CD4-positive, alpha-beta memory T cell (primary cell): ENCODE data around the gene RASSF3. TPM values are rescaled to one million over a fixed set of nuclear protein-coding genes. Genes with fewer than 3 reads are reported as not detected.
A peak's percentile ranks its signal among the peaks of the same experiment; 100 is the strongest.
"Not testable (repeated sequence)": the region's sequence is repeated elsewhere in the genome, so short reads cannot be mapped to it uniquely, and the experiment has no call there.

ENCODE experiments used
- CTCF ChIA-PET: fragments of 350-600 bp; sonication (Branson Sonifier 250); formaldehyde crosslinking; loops from one replicate; lab custom pipeline; 2021; ENCODE audit warnings: inconsistent platforms; ENCODE audit not compliant: partially characterized antibody; lab: Charles Lee
- POLR2A ChIA-PET: fragments of 350-600 bp; sonication (Branson Sonifier 250); formaldehyde crosslinking; loops from one replicate; lab custom pipeline; 2021; ENCODE audit not compliant: partially characterized antibody; lab: Charles Lee
- DNase-seq, 5 donors: peaks; one replicate each; pipeline versions ENCODE4 v3.0.0 to v3.0.0-alpha.2; 2020 to 2022; ENCODE audit warnings: mixed read lengths in 1 of 5
- H3K27ac ChIP-seq: one replicate; pipeline ENCODE4 v1.7.0; 2013; ENCODE audit warnings: low read depth, low read length
- H3K27me3 ChIP-seq: 2 replicates; pipeline ENCODE4 v1.7.0; 2013; ENCODE audit warnings: mild to moderate bottlenecking, low read length, moderate library complexity; ENCODE audit not compliant: insufficient read depth
- H3K36me3 ChIP-seq: 2 replicates; pipeline ENCODE4 v1.7.0; 2013; ENCODE audit warnings: mild to moderate bottlenecking, low read length, moderate library complexity; ENCODE audit not compliant: insufficient read depth
- H3K4me1 ChIP-seq: 2 replicates; pipeline ENCODE4 v1.7.0; 2013; ENCODE audit warnings: mild to moderate bottlenecking, low read length, moderate library complexity; ENCODE audit not compliant: insufficient read depth
- H3K4me3 ChIP-seq, 2 donors: one replicate each; pipeline ENCODE4 v1.7.0; 2013; ENCODE audit warnings: low read length in 2 of 2, mild to moderate bottlenecking in 1 of 2
- H3K9me3 ChIP-seq, 2 donors: one replicate each; pipeline ENCODE4 v1.7.0; 2013; ENCODE audit warnings: low read length in 2 of 2, control low read depth in 1 of 2; ENCODE audit not compliant: control insufficient read depth in 1 of 2
- H3K27ac Mint-ChIP-seq, 7 donors: one replicate each; pipeline ENCODE4 v1.8.0; 2020 to 2021; ENCODE audit warnings: mixed read lengths in 7 of 7, mild to moderate bottlenecking in 6 of 7, inconsistent platforms in 3 of 7, moderate library complexity in 3 of 7
- H3K27me3 Mint-ChIP-seq, 2 donors: one replicate each; pipeline ENCODE4 v1.8.0; 2020 to 2021; ENCODE audit warnings: mixed read lengths in 2 of 2
- H3K36me3 Mint-ChIP-seq, 2 donors: one replicate each; pipeline ENCODE4 v1.8.0; 2020 to 2021; ENCODE audit warnings: mixed read lengths in 2 of 2, inconsistent platforms in 1 of 2, mild to moderate bottlenecking in 1 of 2
- H3K4me1 Mint-ChIP-seq, 4 donors: one replicate each; pipeline ENCODE4 v1.8.0; 2020 to 2021; ENCODE audit warnings: mixed read lengths in 4 of 4, mild to moderate bottlenecking in 1 of 4
- H3K4me3 Mint-ChIP-seq, 8 donors: one replicate each; pipeline ENCODE4 v1.8.0; 2020 to 2021; ENCODE audit warnings: mixed read lengths in 8 of 8, mild to moderate bottlenecking in 7 of 8, moderate library complexity in 6 of 8, inconsistent platforms in 3 of 8
- H3K9me3 Mint-ChIP-seq, 8 donors: one replicate each; pipeline ENCODE4 v1.8.0; 2020 to 2021; ENCODE audit warnings: mixed read lengths in 8 of 8, mild to moderate bottlenecking in 5 of 8, inconsistent platforms in 3 of 8, moderate library complexity in 1 of 8
- intact Hi-C: fragments of 100-400 bp; cut with micrococcal nuclease; formaldehyde crosslinking; loops from one replicate; pipeline ENCODE4 v1.15.1; 2023
- polyA plus RNA-seq, 2 donors: library from polyadenylated mRNA; unstranded; fragments of 300-500 nt; fragmentation: Illumina TruSeq; gene quantifications; one replicate each; pipeline ENCODE4 v1.2.3, GENCODE V29; 2021
- total RNA-seq, 2 experiments: library from RNA; stranded (reverse); gene quantifications; one replicate each; pipeline ENCODE4 v1.2.3, GENCODE V29; 2021

Gene RASSF3
- total and polyA plus RNA-seq, 4 experiments from 2014 or later = 5.2 to 159 (median 85.7) TPM

- H3K4me3 ChIP-seq = no peak overlapping the region
- POLR2A ChIA-PET = interaction anchor here (0.8 to 12.2 kb wide), 6 partner anchors 9 to 77 kb away, joined by 3 to 334 read pairs (median 97); no protein-coding TSS in a partner anchor
- CTCF ChIA-PET = interaction anchor here (1.0 to 2.0 kb wide), 6 partner anchors 27 to 81 kb away, joined by 3 to 10 read pairs (median 4); no protein-coding TSS in a partner anchor
- Mint-ChIP-seq H3K27ac (peak overlapping the region; percentile 54 to 88 (median 75)), H3K27me3 (no peaks in the 10 kb centered on the region), H3K4me1 (peaks cover 46 to 91% (median 61%) of the 10 kb centered on the region in 4 donors), H3K36me3 (peaks cover 33 to 73% of the 10 kb centered on the region in 2 donors), H3K4me3 (peak overlapping the region in 7 of 8 donors; percentile 21 to 89 (median 59)), H3K9me3 (no peaks in the 10 kb centered on the region)
- DNase-seq = no peak
- peaks cover 21% of the 10 kb centered on the region for H3K36me3 ChIP-seq
- H3K4me1 ChIP-seq = peaks cover 84% of the 10 kb centered on the region
- no peaks in the 10 kb centered on the region for H3K27me3 ChIP-seq
- H3K27ac ChIP-seq = peak overlapping the region; percentile 28
- H3K9me3 ChIP-seq = no peaks in the 10 kb centered on the region
- intact Hi-C loops = no loop called here
These were observed 5.9 kb downstream of the RASSF3 start for GRCh38 chr12:64616201-64616600.

DNA sequence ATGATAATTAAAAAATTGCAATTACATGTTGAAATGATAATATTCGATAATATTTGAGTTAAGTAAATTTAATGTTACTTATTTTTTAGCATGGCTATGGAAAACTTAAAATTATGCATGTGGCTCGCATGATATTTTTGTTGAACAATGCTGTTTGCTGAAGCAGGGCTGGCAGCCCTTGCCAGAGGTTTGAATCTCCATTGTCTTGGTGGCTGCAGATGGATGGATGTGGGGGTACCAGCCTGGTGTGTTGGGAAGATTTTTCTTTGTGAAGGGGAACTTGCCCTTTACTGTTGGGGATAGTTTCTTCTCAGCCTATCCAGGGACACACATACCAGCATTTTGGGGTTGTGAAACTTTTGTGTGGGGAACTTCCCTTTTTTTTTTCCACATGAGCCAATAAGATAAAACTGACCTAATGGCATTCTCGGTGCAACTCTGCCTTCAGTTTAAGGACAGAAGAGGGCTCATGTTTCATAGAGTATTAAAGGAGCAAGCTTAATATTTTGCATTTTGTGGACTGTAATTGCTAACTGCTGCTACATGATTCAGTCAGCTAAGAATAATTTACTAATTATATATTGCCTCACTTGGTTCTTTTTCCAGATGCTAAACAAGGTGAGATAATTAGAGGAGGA, 8.8 kb downstream of the RASSF3 start:
- no peak overlapping the region for H3K27ac ChIP-seq
- Mint-ChIP-seq H3K4me3 (peak overlapping the region; percentile 31 to 75 (median 62)), H3K27ac (peak overlapping the region; percentile 58 to 88 (median 73)), H3K27me3 (no peaks in the 10 kb centered on the region), H3K9me3 (no peaks in the 10 kb centered on the region), H3K36me3 (peaks cover 28 to 55% of the 10 kb centered on the region in 2 donors), H3K4me1 (peaks cover 49 to 89% (median 66%) of the 10 kb centered on the region in 4 donors)
- DNase-seq = no peak
- H3K4me1 ChIP-seq = peaks cover 96% of the 10 kb centered on the region
- H3K27me3 ChIP-seq = no peaks in the 10 kb centered on the region
- H3K36me3 ChIP-seq = peaks cover 21% of the 10 kb centered on the region
- CTCF ChIA-PET = interaction anchor here (1.0 to 1.5 kb wide), 2 partner anchors 62 to 70 kb away, joined by 3 to 4 read pairs; no protein-coding TSS in a partner anchor
- intact Hi-C loops = loop anchor here (2.0 kb wide), 1 partner anchor 16 kb away; no protein-coding TSS in a partner anchor
- H3K4me3 ChIP-seq = no peak overlapping the region
- POLR2A ChIA-PET = interaction anchor here (1.3 to 3.9 kb wide), 2 partner anchors 9 to 51 kb away, joined by 3 to 26 read pairs; partner anchors contain the start of gene RASSF3
- H3K9me3 ChIP-seq = no peaks in the 10 kb centered on the region

- Histone ChIP-seq H3K36me3 (peaks cover 8% of the 10 kb centered on the region), H3K4me1 (peaks cover 96% of the 10 kb centered on the region), H3K4me3 (no peak overlapping the region), H3K27me3 (no peaks in the 10 kb centered on the region), H3K27ac (no peak overlapping the region), H3K9me3 (no peaks in the 10 kb centered on the region)
- H3K27me3 Mint-ChIP-seq = no peaks in the 10 kb centered on the region
- peak overlapping the region in 2 of 7 donors; percentile 20 to 55 for H3K27ac Mint-ChIP-seq
- ChIA-PET POLR2A (interaction anchor here (3.9 kb wide), 1 partner anchor 12 kb away, joined by 26 read pairs; the partner anchor contains the start of gene RASSF3), CTCF (interaction anchor here (1.4 kb wide), 1 partner anchor 10 kb away, joined by 4 read pairs; no protein-coding TSS in a partner anchor)
- peak overlapping the region in 5 of 8 donors; percentile 29 to 42 (median 34) for H3K4me3 Mint-ChIP-seq
- H3K4me1 Mint-ChIP-seq = peaks cover 45 to 86% (median 66%) of the 10 kb centered on the region in 4 donors
- DNase-seq = no peak
- intact Hi-C loops = no loop called here
- peaks cover 14 to 43% of the 10 kb centered on the region in 2 donors for H3K36me3 Mint-ChIP-seq
- no peaks in the 10 kb centered on the region for H3K9me3 Mint-ChIP-seq
These were observed 11.1 kb downstream of the RASSF3 start for GRCh38 chr12:64621257-64621942.

GRCh38 chr12:64624035-64624434, 13.7 kb downstream of the RASSF3 start:
- Histone ChIP-seq H3K4me1 (peaks cover 94% of the 10 kb centered on the region), H3K4me3 (no peak overlapping the region), H3K27ac (no peak overlapping the region), H3K9me3 (no peaks in the 10 kb centered on the region), H3K27me3 (no peaks in the 10 kb centered on the region), H3K36me3 (peaks cover 5% of the 10 kb centered on the region)
- Mint-ChIP-seq H3K27ac (peak overlapping the region; percentile 21 to 83 (median 53)), H3K4me3 (peak overlapping the region in 6 of 8 donors; percentile 43 to 97 (median 57)), H3K4me1 (peaks cover 48 to 90% (median 70%) of the 10 kb centered on the region in 4 donors), H3K27me3 (no peaks in the 10 kb centered on the region), H3K36me3 (peaks cover 8 to 42% of the 10 kb centered on the region in 2 donors), H3K9me3 (no peaks in the 10 kb centered on the region)
- DNase-seq = no peak
- POLR2A ChIA-PET = interaction anchor here (0.8 to 1.5 kb wide), 5 partner anchors 8 to 75 kb away, joined by 3 to 7 read pairs (median 4); no protein-coding TSS in a partner anchor
- intact Hi-C loops = loop anchor here (2.0 kb wide), 1 partner anchor 13 kb away; the partner anchor contains the start of gene RASSF3
- CTCF ChIA-PET = interaction anchor here (1.0 to 1.4 kb wide), 3 partner anchors 10 to 19 kb away, joined by 3 read pairs; no protein-coding TSS in a partner anchor

- Histone ChIP-seq H3K27me3 (no peaks in the 10 kb centered on the region), H3K36me3 (peaks cover 1% of the 10 kb centered on the region), H3K27ac (peak overlapping the region; percentile 23), H3K9me3 (no peaks in the 10 kb centered on the region), H3K4me3 (peak overlapping the region in 1 of 2 donors; percentile 33), H3K4me1 (peaks cover 94% of the 10 kb centered on the region)
- H3K4me1 Mint-ChIP-seq = peaks cover 40 to 88% (median 64%) of the 10 kb centered on the region in 4 donors
- H3K36me3 Mint-ChIP-seq = peaks cover 4 to 34% of the 10 kb centered on the region in 2 donors
- peak overlapping the region; percentile 81 to 97 (median 90) for H3K4me3 Mint-ChIP-seq
- H3K27me3 Mint-ChIP-seq = no peaks in the 10 kb centered on the region
- H3K9me3 Mint-ChIP-seq = no peaks in the 10 kb centered on the region
- intact Hi-C loops = loop anchor here (2.0 kb wide), 1 partner anchor 15 kb away; the partner anchor contains the start of gene RASSF3
- peak overlapping the region; percentile 83 to 96 (median 92) for H3K27ac Mint-ChIP-seq
- ChIA-PET CTCF (interaction anchor here (0.7 to 1.9 kb wide), 9 partner anchors 9 to 76 kb away, joined by 3 to 7 read pairs (median 3); no protein-coding TSS in a partner anchor), POLR2A (interaction anchor here (0.6 to 2.8 kb wide), 8 partner anchors 8 to 72 kb away, joined by 3 to 9 read pairs (median 6); partner anchors contain the start of gene RASSF3)
- DNase-seq = peak in 2 of 5 donors; percentile 21 to 49
These were observed 15.2 kb downstream of the RASSF3 start for GRCh38 chr12:64625243-64626077.

DNA sequence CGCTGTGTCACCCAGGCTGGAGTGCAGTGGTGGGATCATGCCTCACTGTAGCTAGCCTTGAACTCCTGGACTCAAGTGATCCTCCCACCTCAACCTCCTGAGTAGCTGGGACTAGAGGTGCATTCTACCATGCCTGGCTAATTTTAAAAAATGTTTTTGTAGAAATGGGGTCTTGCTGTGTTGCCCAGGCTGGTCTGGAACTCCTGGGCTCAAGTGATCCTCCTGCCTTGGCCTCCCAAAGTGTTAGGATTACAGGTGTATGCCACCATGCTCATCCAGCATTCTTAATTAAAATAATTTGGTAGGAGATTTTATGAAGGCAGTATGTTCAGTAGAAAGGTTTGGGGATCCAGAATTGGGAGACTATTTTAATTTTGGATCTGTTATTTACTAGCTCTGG, 16.3 kb downstream of the RASSF3 start:
- peak overlapping the region in 4 of 7 donors; percentile 19 to 84 (median 69) for H3K27ac Mint-ChIP-seq

More for the DNA sequence above, 16.3 kb downstream of the RASSF3 start:
- H3K27me3 ChIP-seq, H3K36me3 ChIP-seq, H3K27ac ChIP-seq, H3K9me3 Mint-ChIP-seq, H3K9me3 ChIP-seq, H3K4me3 ChIP-seq, H3K27me3 Mint-ChIP-seq, DNase-seq, intact Hi-C loops: not testable (repeated sequence)
- peaks cover 96% of the 10 kb centered on the region for H3K4me1 ChIP-seq
- ChIA-PET CTCF (interaction anchor here (0.8 to 2.1 kb wide), 9 partner anchors 9 to 77 kb away, joined by 3 to 7 read pairs (median 4); no protein-coding TSS in a partner anchor), POLR2A (interaction anchor here (1.3 to 2.8 kb wide), 6 partner anchors 7 to 71 kb away, joined by 3 to 16 read pairs (median 6); partner anchors contain the start of gene RASSF3)
- peak overlapping the region in 6 of 8 donors; percentile 4 to 72 (median 43) for H3K4me3 Mint-ChIP-seq
- peaks cover 46 to 92% (median 69%) of the 10 kb centered on the region in 4 donors for H3K4me1 Mint-ChIP-seq
- peaks cover 15 to 43% of the 10 kb centered on the region in 2 donors for H3K36me3 Mint-ChIP-seq
